Tibial nerve (tissue), 4 donors: Measurements from ENCODE around the gene SEC24B. TPM values are rescaled to one million over a fixed set of nuclear protein-coding genes. Genes with fewer than 3 reads are reported as not detected.

Experiments
- DNase-seq, 2 donors: peaks; one replicate each; pipeline ENCODE4 v3.0.0-alpha.2; 2019; ENCODE audit warnings: low spot score in 2 of 2
- H3K27ac ChIP-seq, 4 donors: fragments of 200-600 bp; sonication (generic) in 3 of 4; one replicate each; pipeline ENCODE4 v1.5.1; 2017 to 2019; ENCODE audit warnings: mild to moderate bottlenecking in 1 of 4
- H3K27me3 ChIP-seq, 2 donors: fragments of 200-600 bp; sonication (generic) in 1 of 2; one replicate each; pipeline versions ENCODE4 v1.5.1 to v1.6.0; 2017 to 2019
- H3K36me3 ChIP-seq, 3 donors: fragments of 200-600 bp; sonication (generic); one replicate each; pipeline ENCODE4 v1.5.1; 2018 to 2019
- H3K4me1 ChIP-seq, 4 donors: fragments of 200-600 bp; sonication (generic) in 3 of 4; one replicate each; pipeline ENCODE4 v1.5.1; 2017 to 2019
- H3K4me3 ChIP-seq, 4 donors: fragments of 200-600 bp; sonication (generic) in 3 of 4; one replicate each; pipeline ENCODE4 v1.5.1; 2017 to 2019; ENCODE audit warnings: mild to moderate bottlenecking in 1 of 4, moderate library complexity in 1 of 4
- H3K9me3 ChIP-seq, 4 donors: fragments of 200-600 bp; sonication (generic) in 3 of 4; one replicate each; pipeline ENCODE4 v1.5.1; 2017 to 2019
- EP300 ChIP-seq, 2 donors: sonication (generic); formaldehyde crosslinking; IDR thresholded peaks; one replicate each; pipeline ENCODE4 v1.6.1; 2017; ENCODE audit warnings: antibody characterized with exemption in 2 of 2, mild to moderate bottlenecking in 1 of 2
- POLR2A ChIP-seq, 2 donors: fragments of 450-650 bp; IDR thresholded peaks; one replicate each; pipeline ENCODE4 v1.6.1; 2017; ENCODE audit warnings: antibody characterized with exemption in 2 of 2, mild to moderate bottlenecking in 2 of 2, moderate library complexity in 2 of 2
- WGBS, 2 donors: methylation state at CpG; one replicate each; pipeline ENCODE4 v1.1.5; 2018; 5-methylcytosine and 5-hydroxymethylcytosine counted together
- total RNA-seq, 4 donors: library from RNA; depleted of rRNA; stranded (reverse); fragments of >200 nt; gene quantifications; one replicate each; pipeline ENCODE4 v1.1.0, GENCODE V29; 2016
- TF ChIP-seq, protein P1 (sequence below), 5 experiments: fragments of 200-600 bp in 3 of 5; fragments of 450-650 bp in 2 of 5; sonication (generic) in 3 of 5; IDR thresholded peaks; one replicate each; pipeline ENCODE4 v1.5.1; 2016 to 2019; ENCODE audit warnings: antibody characterized with exemption in 5 of 5, mild to moderate bottlenecking in 3 of 5, moderate library complexity in 2 of 5

The SEC24B gene
- total RNA-seq, result 10 to 100 TPM; 31.8 to 37.5 (median 35.4) TPM

DNA sequence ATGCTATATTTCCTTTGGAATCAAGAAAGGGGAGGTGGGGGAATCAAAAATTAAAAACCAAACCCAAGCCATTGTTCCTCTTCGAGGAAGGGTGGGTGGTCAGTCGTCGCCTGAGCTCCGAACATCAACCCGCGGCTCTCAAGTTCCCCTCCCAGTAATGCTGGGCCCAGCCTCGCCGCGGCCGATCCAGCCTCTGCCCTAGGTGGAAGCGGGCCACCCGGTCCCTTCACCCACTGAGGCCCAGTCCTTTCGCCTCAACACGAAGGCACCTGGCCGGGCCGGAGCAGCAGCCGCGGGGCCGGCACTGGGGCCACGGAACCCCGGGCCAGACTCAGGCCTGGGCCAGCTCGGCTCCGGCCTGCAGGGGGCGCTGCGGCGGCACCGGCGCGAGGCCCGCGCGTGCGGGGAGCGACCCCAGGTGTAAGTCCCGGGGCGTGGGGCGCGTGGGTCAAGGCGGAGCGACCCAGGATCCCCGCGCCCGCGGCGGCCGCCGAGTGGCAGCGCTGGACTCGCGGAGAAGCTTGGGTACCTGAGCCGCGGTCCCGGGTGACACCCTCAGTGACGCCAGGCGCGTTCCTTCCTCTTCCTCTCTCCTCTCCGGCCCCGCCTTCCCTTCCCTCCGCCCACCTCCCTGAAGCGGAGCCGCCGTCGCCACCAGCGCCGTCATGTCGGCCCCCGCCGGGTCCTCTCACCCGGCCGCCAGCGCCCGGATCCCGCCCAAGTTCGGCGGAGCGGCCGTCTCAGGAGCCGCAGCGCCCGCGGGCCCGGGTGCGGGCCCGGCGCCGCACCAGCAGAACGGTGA is at the start of gene SEC24B:
TSS of gene SEC24B (plus strand) at position 611 of the 802 bp plus-strand sequence. CDS start at position 666, 55 bp downstream.
- H3K27me3 ChIP-seq, result no peaks in the 10 kb centered on the region
- peaks cover 0 to 52% (median 28%) of the 10 kb centered on the region in 4 donors for H3K4me1 ChIP-seq
- peak in 1 of 2 donors; percentile 76 for TF ChIP-seq EP300 (IDR thresholded peaks at IDR 0.05)
- TF ChIP-seq, protein P1, sequence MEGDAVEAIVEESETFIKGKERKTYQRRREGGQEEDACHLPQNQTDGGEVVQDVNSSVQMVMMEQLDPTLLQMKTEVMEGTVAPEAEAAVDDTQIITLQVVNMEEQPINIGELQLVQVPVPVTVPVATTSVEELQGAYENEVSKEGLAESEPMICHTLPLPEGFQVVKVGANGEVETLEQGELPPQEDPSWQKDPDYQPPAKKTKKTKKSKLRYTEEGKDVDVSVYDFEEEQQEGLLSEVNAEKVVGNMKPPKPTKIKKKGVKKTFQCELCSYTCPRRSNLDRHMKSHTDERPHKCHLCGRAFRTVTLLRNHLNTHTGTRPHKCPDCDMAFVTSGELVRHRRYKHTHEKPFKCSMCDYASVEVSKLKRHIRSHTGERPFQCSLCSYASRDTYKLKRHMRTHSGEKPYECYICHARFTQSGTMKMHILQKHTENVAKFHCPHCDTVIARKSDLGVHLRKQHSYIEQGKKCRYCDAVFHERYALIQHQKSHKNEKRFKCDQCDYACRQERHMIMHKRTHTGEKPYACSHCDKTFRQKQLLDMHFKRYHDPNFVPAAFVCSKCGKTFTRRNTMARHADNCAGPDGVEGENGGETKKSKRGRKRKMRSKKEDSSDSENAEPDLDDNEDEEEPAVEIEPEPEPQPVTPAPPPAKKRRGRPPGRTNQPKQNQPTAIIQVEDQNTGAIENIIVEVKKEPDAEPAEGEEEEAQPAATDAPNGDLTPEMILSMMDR (IDR thresholded peaks at IDR 0.05), result peak; percentile 97 to 99 (median 99)
- TF ChIP-seq POLR2A (IDR thresholded peaks at IDR 0.05), result peak; percentile 29 to 75
- 0 to 1% methylated on average over 20 to 46 of the region's 87 CpGs for WGBS, 2 donors
- no peaks in the 10 kb centered on the region for H3K9me3 ChIP-seq
- DNase-seq, result peak; percentile 82 to 85
- H3K4me3 ChIP-seq, result peak within 1 kb of the TSS; percentile 60 to 93 (median 68)
- peak within 1 kb of the TSS; percentile 92 to 98 (median 96) for H3K27ac ChIP-seq
- H3K36me3 ChIP-seq, result no peaks in the 10 kb centered on the region

DNA sequence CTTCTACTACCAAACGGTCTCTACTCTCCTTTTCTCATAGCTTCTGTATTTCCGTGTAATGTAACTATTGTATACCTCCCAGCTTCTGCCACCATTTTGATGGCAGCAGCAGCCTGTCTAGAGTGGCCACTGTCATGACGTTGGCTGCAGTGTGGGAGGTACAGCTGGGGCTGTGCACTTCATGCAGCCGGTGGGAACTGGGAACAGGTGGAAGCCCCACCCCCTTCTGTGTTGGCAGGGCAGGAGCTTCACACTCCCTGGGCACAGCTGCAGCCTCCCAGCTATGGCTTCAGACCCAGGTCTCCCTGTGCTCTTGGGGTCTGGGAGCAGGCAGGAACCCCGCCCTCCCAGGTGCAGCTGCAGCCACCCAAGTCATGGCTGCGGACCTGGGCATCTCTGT is 49.8 kb upstream of the SEC24B start:
- no peaks in the 10 kb centered on the region for H3K27me3 ChIP-seq
- no peaks in the 10 kb centered on the region for H3K9me3 ChIP-seq
- no peaks in the 10 kb centered on the region for H3K36me3 ChIP-seq
- WGBS, 2 donors, result 83 to 88% methylated on average over 4 to 6 of the region's 6 CpGs
- no peak for TF ChIP-seq POLR2A (IDR thresholded peaks at IDR 0.05)
- TF ChIP-seq EP300 (IDR thresholded peaks at IDR 0.05), result no peak
- TF ChIP-seq, protein P1 (IDR thresholded peaks at IDR 0.05), result no peak
- H3K4me1 ChIP-seq, result no peaks in the 10 kb centered on the region
- H3K27ac ChIP-seq, result no peak overlapping the region
- H3K4me3 ChIP-seq, result no peak overlapping the region
- DNase-seq, result no peak

DNA sequence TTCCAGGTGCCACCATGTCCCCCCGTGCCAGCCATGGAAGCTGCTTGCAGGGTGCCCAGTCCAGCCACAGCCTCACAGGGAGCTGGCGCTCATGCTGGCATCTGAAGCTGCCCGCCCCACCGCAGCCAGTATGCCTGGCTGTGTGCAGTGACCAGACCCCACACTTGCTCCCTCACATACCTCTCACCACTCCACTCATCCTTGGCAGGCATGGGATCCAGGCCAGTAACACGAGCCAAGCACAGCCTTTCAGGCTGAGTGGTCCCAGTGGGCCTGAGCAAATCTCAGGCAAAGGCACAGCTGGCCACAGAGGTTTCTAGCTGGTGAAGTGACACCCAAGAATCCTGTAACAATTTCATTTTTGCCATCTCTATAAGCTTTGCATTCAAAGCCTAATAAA is 48.4 kb upstream of the SEC24B start:
- no peaks in the 10 kb centered on the region for H3K9me3 ChIP-seq
- 89 to 93% methylated on average over 5 of the region's 5 CpGs for WGBS, 2 donors
- TF ChIP-seq EP300 (IDR thresholded peaks at IDR 0.05), result no peak
- TF ChIP-seq, protein P1 (IDR thresholded peaks at IDR 0.05), result no peak
- no peak for TF ChIP-seq POLR2A (IDR thresholded peaks at IDR 0.05)
- no peak overlapping the region for H3K4me3 ChIP-seq
- no peak for DNase-seq
- no peak overlapping the region for H3K27ac ChIP-seq
- no peaks in the 10 kb centered on the region for H3K36me3 ChIP-seq
- H3K27me3 ChIP-seq, result no peaks in the 10 kb centered on the region
- peaks cover 0 to 4% (median 0%) of the 10 kb centered on the region in 4 donors for H3K4me1 ChIP-seq

DNA sequence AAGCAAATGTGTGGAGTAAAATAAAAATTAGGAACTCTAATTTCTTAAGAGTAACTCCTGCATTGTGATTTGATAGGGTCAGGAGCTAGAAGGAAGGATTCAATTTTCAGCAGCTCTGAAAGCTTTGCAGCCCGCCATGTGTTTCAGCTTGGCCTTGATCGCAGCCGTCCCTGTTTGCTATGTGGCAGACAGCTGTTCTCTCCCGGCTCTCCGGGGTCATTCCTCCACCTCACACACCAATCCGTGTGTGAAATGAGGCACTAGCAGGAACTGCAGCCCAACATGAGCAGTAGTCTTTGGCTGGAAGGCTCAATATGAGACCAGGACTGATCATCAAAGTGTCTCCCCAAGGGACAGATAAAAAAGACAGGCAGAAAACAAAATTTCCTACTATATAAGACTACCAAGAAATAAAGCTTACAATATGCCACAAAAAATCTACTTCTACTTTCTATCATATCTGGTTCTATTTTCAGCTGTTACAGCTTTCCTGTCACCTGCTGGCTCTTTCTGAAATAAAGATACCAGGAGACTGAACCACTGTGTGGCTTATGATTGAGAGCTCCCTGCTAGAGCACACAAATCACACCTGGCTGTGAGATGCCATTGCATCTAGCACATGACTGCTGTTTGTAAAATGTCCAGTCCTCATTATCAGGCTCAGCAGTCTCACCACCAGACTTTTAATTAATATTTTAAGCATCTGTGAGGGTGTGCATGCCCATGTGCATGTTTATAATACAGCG is 44.1 kb upstream of the SEC24B start:
- Histone ChIP-seq H3K27ac (no peak overlapping the region), H3K9me3 (no peaks in the 10 kb centered on the region), H3K4me1 (peaks cover 0 to 4% (median 0%) of the 10 kb centered on the region in 4 donors), H3K36me3 (no peaks in the 10 kb centered on the region), H3K27me3 (no peaks in the 10 kb centered on the region), H3K4me3 (no peak overlapping the region)
- 36 to 43% methylated on average over 7 of the region's 7 CpGs for WGBS, 2 donors
- no peak for DNase-seq
- TF ChIP-seq EP300 (IDR thresholded peaks at IDR 0.05), result no peak

DNA sequence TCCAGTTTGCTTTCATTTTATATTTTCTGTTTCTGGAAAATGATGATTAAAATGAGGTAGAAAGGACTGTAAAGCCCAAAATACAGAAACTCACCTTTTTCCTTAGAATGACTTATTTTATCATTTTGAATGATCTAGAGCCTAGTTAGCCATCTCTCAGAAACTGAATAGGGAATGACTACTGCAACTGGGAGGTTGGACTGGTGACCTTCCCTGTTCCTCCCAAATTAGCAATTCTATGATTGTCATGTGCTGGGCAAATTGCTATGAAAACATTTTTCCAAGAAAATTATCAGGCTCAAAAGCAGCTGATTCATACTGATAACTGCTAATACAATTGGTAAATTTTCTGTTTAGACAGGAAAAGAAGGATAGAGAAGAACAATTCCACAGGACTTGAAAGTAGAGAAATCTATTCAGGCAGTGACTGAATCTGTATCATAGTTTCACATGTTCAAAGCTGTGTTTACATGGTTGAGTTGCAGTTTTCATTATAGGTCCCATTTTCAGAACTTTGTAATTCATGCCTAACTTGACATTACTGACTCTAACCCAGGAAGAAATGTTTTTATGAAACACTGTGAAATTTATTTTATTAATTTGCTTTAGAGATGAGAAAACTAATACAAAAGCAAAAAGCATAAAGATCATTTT is 43.4 kb upstream of the SEC24B start:
- Histone ChIP-seq H3K4me1 (peaks cover 0 to 4% (median 0%) of the 10 kb centered on the region in 4 donors), H3K27me3 (no peaks in the 10 kb centered on the region), H3K9me3 (no peaks in the 10 kb centered on the region), H3K27ac (no peak overlapping the region), H3K4me3 (no peak overlapping the region), H3K36me3 (no peaks in the 10 kb centered on the region)
- TF ChIP-seq POLR2A (IDR thresholded peaks at IDR 0.05) (no peak), EP300 (IDR thresholded peaks at IDR 0.05) (no peak)
- TF ChIP-seq, protein P1 (IDR thresholded peaks at IDR 0.05), result no peak
- DNase-seq, result no peak
